HepG2 (cell line): ENCODE measurements around the gene GDI1. TPM values are rescaled to one million over a fixed set of nuclear protein-coding genes. Genes with fewer than 3 reads are reported as not detected.
A peak's percentile ranks its signal among the peaks of the same experiment; 100 is the strongest.
"Not testable (repeated sequence)": the region's sequence is repeated elsewhere in the genome, so short reads cannot be mapped to it uniquely, and the experiment has no call there.

ENCODE experiments used
- ATAC-seq: fragments of 200-7000 bp; cut with Tn5 transposase; 3 replicates; pipeline ENCODE4 v1.9.1; 2020; ENCODE audit warnings: mild to moderate bottlenecking, moderate library complexity
- BruUV-seq: library from RNA; stranded (reverse); fragments of 400-500 nt; replicated peaks from 2 replicates; lab custom pipeline; 2021; lab: Mats Ljungman, UMichigan
- CTCF ChIA-PET: fragments of 300-600 bp; formaldehyde crosslinking; extraction: SDS; loops from one replicate; lab custom pipeline; 2021; ENCODE audit warnings: low total read pairs, inconsistent platforms, low intra/inter-chr PET ratio; lab: Yijun Ruan, JAX
- POLR2A ChIA-PET: fragments of 350-600 bp; sonication (Branson Sonifier 250); formaldehyde crosslinking; loops from one replicate; lab custom pipeline; 2020; ENCODE audit warnings: antibody characterized with exemption, inconsistent platforms; lab: Yijun Ruan, JAX
- DNase-seq: peaks from one replicate; pipeline ENCODE4 v3.0.0-alpha.2; 2015; ENCODE audit warnings: low spot score
- FAIRE-seq: peaks from 3 replicates; lab custom pipeline; 2011; peaks lifted over from hg19 to GRCh38; lab: Jason Lieb, UNC
- H2AFZ ChIP-seq: one replicate; pipeline ENCODE4 v1.6.1; 2011; ENCODE audit warnings: low read length, inconsistent platforms
- H3K27ac ChIP-seq: fragments of 300-600 bp; 3 replicates; pipeline ENCODE4 v1.8.0; 2011; ENCODE audit warnings: mixed run types, mild to moderate bottlenecking, mixed read lengths, low read length, inconsistent platforms; ENCODE audit not compliant: insufficient read depth; ENCODE audit errors: extremely low read length
- H3K27me3 ChIP-seq, 2 experiments: fragments of 200-600 bp in 1 of 2; 2 replicates in 1 of 2; 3 replicates in 1 of 2; pipeline versions ENCODE4 v1.6.0 to v1.8.0; 2011; ENCODE audit warnings: low read length in 2 of 2, mild to moderate bottlenecking in 2 of 2, moderate library complexity in 2 of 2, inconsistent platforms in 1 of 2; ENCODE audit not compliant: insufficient read depth in 2 of 2, control insufficient read depth in 1 of 2
- H3K36me3 ChIP-seq, 2 experiments: fragments of 200-600 bp in 1 of 2; replicated peaks in 1 of 2; 2 replicates in 1 of 2; 3 replicates in 1 of 2; pipeline versions ENCODE4 v1.5.1 to v1.8.0; 2011; ENCODE audit warnings: low read length in 2 of 2, inconsistent platforms in 1 of 2; ENCODE audit not compliant: insufficient read depth in 2 of 2, control insufficient read depth in 1 of 2
- H3K4me1 ChIP-seq: 2 replicates; pipeline ENCODE4 v1.5.1; 2012; ENCODE audit warnings: low read length, inconsistent platforms; ENCODE audit not compliant: insufficient read depth
- H3K4me2 ChIP-seq: 2 replicates; pipeline ENCODE4 v1.6.0; 2011; ENCODE audit warnings: low read depth, low read length, inconsistent platforms
- H3K4me3 ChIP-seq, 3 experiments: fragments of 200-600 bp in 1 of 3; sonication (generic), shearing (Covaris generic) in 1 of 3; replicated peaks in 1 of 3; 2 replicates each; pipeline ENCODE4 v1.5.1; 2011 to 2016; ENCODE audit warnings: low read length in 3 of 3, inconsistent platforms in 2 of 3, low read depth in 2 of 3, mild to moderate bottlenecking in 2 of 3, control low read depth in 1 of 3, mixed read lengths in 1 of 3; ENCODE audit not compliant: insufficient read depth in 1 of 3
- H3K79me2 ChIP-seq: one replicate; pipeline ENCODE4 v1.6.1; 2011; ENCODE audit warnings: low read length, inconsistent platforms; ENCODE audit not compliant: insufficient read depth
- H3K9ac ChIP-seq: 2 replicates; pipeline ENCODE4 v1.6.0; 2011; ENCODE audit warnings: mild to moderate bottlenecking, low read depth, low read length, inconsistent platforms; ENCODE audit not compliant: insufficient read depth
- H3K9me3 ChIP-seq: 2 replicates; pipeline ENCODE4 v1.5.1; 2012; ENCODE audit warnings: mild to moderate bottlenecking, low read length
- H4K20me1 ChIP-seq: 2 replicates; pipeline ENCODE4 v1.6.0; 2011; ENCODE audit warnings: inconsistent platforms, mild to moderate bottlenecking, low read length, moderate library complexity; ENCODE audit not compliant: insufficient read depth
- ATF4 ChIP-seq, 2 experiments: fragments of 450-650 bp in 1 of 2; sonication (generic) in 1 of 2; formaldehyde crosslinking; IDR thresholded peaks; 2 replicates each; pipeline versions ENCODE4 v1.5.0 to v1.8.0; 2020 to 2022; ENCODE audit warnings: mild to moderate bottlenecking in 1 of 2, missing genetic modification reagents in 1 of 2
- BRD4 ChIP-seq: sonication (generic); formaldehyde crosslinking; IDR thresholded peaks from 2 replicates; pipeline ENCODE4 v1.4.0; 2020; ENCODE audit warnings: missing genetic modification reagents
- CC2D1A ChIP-seq: sonication (generic); formaldehyde crosslinking; IDR thresholded peaks from 2 replicates; pipeline ENCODE4 v1.8.1; 2023; ENCODE audit warnings: mild to moderate bottlenecking, missing genetic modification reagents
- HNRNPK ChIP-seq: fragments of 200-400 bp; formaldehyde crosslinking; IDR thresholded peaks from 2 replicates; pipeline ENCODE4 v1.6.1; 2018; ENCODE audit warnings: low read length, low read depth, moderate library complexity, mild to moderate bottlenecking; ENCODE audit not compliant: poor library complexity, severe bottlenecking
- KLF13 ChIP-seq: sonication (generic); formaldehyde crosslinking; IDR thresholded peaks from 2 replicates; pipeline ENCODE4 v1.4.0; 2020; ENCODE audit warnings: mild to moderate bottlenecking, missing genetic modification reagents
- MTA3 ChIP-seq: sonication (generic); formaldehyde crosslinking; IDR thresholded peaks from 2 replicates; pipeline ENCODE4 v1.4.0; 2020; ENCODE audit warnings: missing genetic modification reagents
- RXRB ChIP-seq: IDR thresholded peaks from 2 replicates; pipeline ENCODE4 v1.6.1; 2016; ENCODE audit warnings: borderline replicate concordance, missing genetic modification reagents, missing compliant biosample characterization
- STAG1 ChIP-seq: sonication (generic); formaldehyde crosslinking; IDR thresholded peaks from 2 replicates; pipeline ENCODE4 v1.4.0; 2020; ENCODE audit warnings: missing genetic modification reagents
- ZC3H4 ChIP-seq: sonication (generic); formaldehyde crosslinking; IDR thresholded peaks from 2 replicates; pipeline ENCODE4 v1.4.0; 2020; ENCODE audit warnings: missing genetic modification reagents, borderline replicate concordance
- ZNF121 ChIP-seq: sonication (generic); formaldehyde crosslinking; IDR thresholded peaks from 2 replicates; pipeline ENCODE4 v1.5.0; 2020; ENCODE audit warnings: mild to moderate bottlenecking, missing genetic modification reagents
- ZNF274 ChIP-seq: sonication (generic); formaldehyde crosslinking; IDR thresholded peaks from 2 replicates; pipeline ENCODE4 v1.5.1; 2020; ENCODE audit warnings: mild to moderate bottlenecking, missing genetic modification reagents
- ZNF460 ChIP-seq: sonication (generic); formaldehyde crosslinking; IDR thresholded peaks from 2 replicates; pipeline ENCODE4 v1.5.1; 2020; ENCODE audit warnings: missing genetic modification reagents, mild to moderate bottlenecking, borderline replicate concordance
- ZNF709 ChIP-seq: sonication (generic); formaldehyde crosslinking; IDR thresholded peaks from 2 replicates; pipeline ENCODE4 v1.5.0; 2020; ENCODE audit warnings: mild to moderate bottlenecking, missing genetic modification reagents
- ZNF800 ChIP-seq: sonication (generic); formaldehyde crosslinking; IDR thresholded peaks from 2 replicates; pipeline ENCODE4 v1.4.0; 2020; ENCODE audit warnings: missing genetic modification reagents
- WGBS: methylation state at CpG from one replicate; pipeline ENCODE4 v1.1.6; 2017; ENCODE audit warnings: low lambda C conversion rate; 5-methylcytosine and 5-hydroxymethylcytosine counted together
- in situ Hi-C: cut with HindIII; loops from 2 replicates; pipeline ENCODE4 v1.10.0; 2017; ENCODE audit warnings: low pct_unique_long_range_greater_than_20kb; ENCODE audit not compliant: extremely low pct_ligation_motif_present
- intact Hi-C: fragments of 100-400 bp; cut with micrococcal nuclease; formaldehyde crosslinking; loops from one replicate; pipeline ENCODE4 v1.10.0; 2022; ENCODE audit not compliant: unreplicated experiment
- polyA plus RNA-seq, 8 experiments: library from polyadenylated mRNA; depleted of rRNA in 3 of 8; stranded (reverse) in 7 of 8; unstranded in 1 of 8; fragments of >200 nt; fragmentation: Illumina TruSeq in 4 of 8; extraction: Trizol in 4 of 8; gene quantifications; 2 replicates each; pipeline versions ENCODE4 v1.2.1 to v1.2.3, GENCODE V29; 2011 to 2016; ENCODE audit warnings: low read depth in 4 of 8, missing spikeins in 1 of 8, mixed read lengths in 1 of 8; ENCODE audit not compliant: insufficient read depth in 1 of 8
- total RNA-seq, 5 experiments: library from RNA; depleted of rRNA; stranded (reverse); fragments of >200 nt; fragmentation: Illumina TruSeq; extraction: Trizol; gene quantifications; 2 replicates each; pipeline ENCODE4 v1.2.3, GENCODE V29; 2016; ENCODE audit warnings: low read depth in 1 of 5

Gene GDI1
- total and polyA plus RNA-seq, 2 of the 13 experiments (the other 11 are each of a cell fraction or from before 2014, with no cell fraction given) = 17.4 to 105 TPM

DNA sequence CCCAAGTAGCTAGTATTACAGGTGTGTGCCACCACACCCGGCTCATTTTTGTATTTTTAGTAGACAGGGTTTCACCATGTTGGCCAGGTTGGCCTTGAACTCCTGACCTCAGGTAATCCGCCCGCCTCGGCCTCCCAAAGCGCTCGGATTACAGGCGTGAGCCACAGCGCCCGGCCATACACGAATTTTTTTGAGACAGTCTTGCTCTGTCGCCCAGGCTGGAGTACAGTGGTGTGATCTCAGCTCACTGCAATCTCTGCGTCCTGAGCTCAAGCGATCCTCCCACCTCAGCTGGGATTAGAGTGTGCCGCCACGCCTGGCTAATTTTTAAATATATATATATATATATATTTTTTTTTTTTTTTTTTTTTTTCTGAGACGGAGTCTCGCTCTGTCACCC, 40.6 kb upstream of the GDI1 start:
- H3K4me2 ChIP-seq, H3K27ac ChIP-seq, H3K4me3 ChIP-seq, H3K9ac ChIP-seq, ATAC-seq, in situ Hi-C loops, H2AFZ ChIP-seq, H3K9me3 ChIP-seq, DNase-seq, BruUV-seq, H3K27me3 ChIP-seq, CTCF ChIA-PET, intact Hi-C loops, FAIRE-seq: not testable (repeated sequence)
- POLR2A ChIA-PET = interaction anchor here (6.3 kb wide), 1 partner anchor 14 kb away, joined by 75 read pairs; the partner anchor contains the start of genes DNASE1L1 and TAFAZZIN
- 0 out of 2 replicates have a peak, but pooled peaks have one; percentile 38 for TF ChIP-seq ZNF460
- peaks cover 6 to 22% of the 10 kb centered on the region in 2 experiments; a peak in 4 of 5 replicates for H3K36me3 ChIP-seq
- H3K79me2 ChIP-seq = peaks cover 21% of the 10 kb centered on the region
- H4K20me1 ChIP-seq = peaks cover 21% of the 10 kb centered on the region; the same call in 1 of the 2 replicates
- peaks cover 25% of the 10 kb centered on the region for H3K4me1 ChIP-seq
- 93% methylated on average over 16 of the region's 17 CpGs for WGBS

DNA sequence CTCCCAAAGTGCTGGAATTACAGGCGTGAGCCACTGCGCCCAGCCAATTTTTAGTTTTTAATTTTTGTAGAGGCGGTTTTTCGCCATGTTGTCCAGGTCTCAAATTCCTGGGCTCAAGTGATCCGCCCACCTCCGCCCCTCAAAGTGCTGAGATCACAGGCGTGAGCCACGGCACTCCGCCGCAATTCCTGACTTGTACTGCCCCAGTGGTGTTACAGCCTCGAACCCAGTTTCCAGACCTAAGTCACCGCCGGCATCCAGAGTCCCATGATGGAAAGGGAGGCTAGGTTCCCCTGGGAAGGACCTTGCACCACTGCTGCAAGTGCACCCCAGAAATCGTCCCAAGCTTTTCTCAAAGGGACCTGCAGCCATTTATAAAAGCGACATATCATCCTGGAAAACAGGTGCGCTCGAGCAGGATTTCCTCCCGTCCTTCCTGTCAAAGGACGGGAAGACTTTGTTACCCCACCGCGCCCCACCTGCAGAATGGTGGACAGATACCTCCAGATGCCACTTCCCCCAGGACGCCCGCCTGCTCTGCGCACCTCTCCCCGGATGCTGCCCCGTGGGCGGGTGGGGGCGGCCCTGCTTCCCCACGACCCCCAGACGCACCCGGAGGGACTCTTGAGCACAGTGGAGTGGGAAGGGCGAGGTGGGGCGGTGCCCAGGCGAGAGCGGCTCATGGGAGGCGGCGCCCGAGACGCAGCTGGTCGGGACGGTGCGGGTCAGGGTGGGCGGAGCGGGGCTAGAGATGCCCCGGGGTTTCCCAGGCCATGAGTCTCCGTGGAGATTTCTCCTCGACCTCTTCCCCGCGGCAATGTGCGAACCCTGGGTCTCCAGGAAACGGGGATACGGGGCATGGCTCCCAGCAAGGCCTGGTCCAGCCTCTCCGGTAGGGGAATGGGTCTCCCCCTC, 39.7 kb upstream of the GDI1 start:
- Histone ChIP-seq H3K9ac (peak overlapping the region; percentile 97), H4K20me1 (peaks cover 21% of the 10 kb centered on the region; the same call in 1 of the 2 replicates), H3K27ac (peak overlapping the region; percentile 98), H2AFZ (no peak overlapping the region), H3K79me2 (peaks cover 21% of the 10 kb centered on the region), H3K4me3 (peak overlapping the region; percentile 52 to 77 (median 73)), H3K4me1 (peaks cover 32% of the 10 kb centered on the region), H3K4me2 (peak overlapping the region; percentile 84), H3K9me3 (no peaks in the 10 kb centered on the region), H3K36me3 (peaks cover 6 to 22% of the 10 kb centered on the region in 2 experiments; a peak in 4 of 5 replicates), H3K27me3 (no peaks in the 10 kb centered on the region; a peak in 1 of 5 replicates)
- ATAC-seq (peak; percentile 66), FAIRE-seq (no peak), DNase-seq (peak; percentile 40)
- CTCF ChIA-PET = no interaction called here
- intact Hi-C loops (no loop called here), in situ Hi-C loops (no loop called here)
- no TSS peak for BruUV-seq
- 22% methylated on average over 9 of the region's 53 CpGs for WGBS
- POLR2A ChIA-PET = interaction anchor here (0.8 to 6.3 kb wide), 26 partner anchors 13 to 145 kb away, joined by 3 to 75 read pairs (median 5); partner anchors contain the start of genes ATP6AP1, DNASE1L1, EMD and FAM3A
- TF ChIP-seq ZNF121 (CRISPR knock-in tag) = 0 out of 2 replicates have a peak, but pooled peaks have one; percentile 28
- no peak for TF ChIP-seq STAG1 (CRISPR knock-in tag)
- TF ChIP-seq ZNF800 (CRISPR knock-in tag) = no peak
- no peak for TF ChIP-seq RXRB (CRISPR knock-in tag)
- TF ChIP-seq ATF4 (CRISPR knock-in tag; IDR thresholded peaks at IDR 0.05) = no peak
- TF ChIP-seq CC2D1A (CRISPR knock-in tag) = no peak
- no peak for TF ChIP-seq MTA3 (CRISPR knock-in tag)
- no peak for TF ChIP-seq HNRNPK
- TF ChIP-seq ZC3H4 (CRISPR knock-in tag) = peak; percentile 60; the same call in 1 of the 2 replicates
- no peak for TF ChIP-seq BRD4
- no peak for TF ChIP-seq ZNF274
- TF ChIP-seq KLF13 = no peak
- TF ChIP-seq ZNF709 = peak; percentile 25; the same call in 1 of the 2 replicates
